Heart right ventricle (tissue), 16 donors: ENCODE results near the gene IQCB1. TPM values are rescaled to one million over a fixed set of nuclear protein-coding genes. Genes with fewer than 3 reads are reported as not detected.

Experiments
- ATAC-seq, 8 donors: fragments of 200-7000 bp; cut with Tn5 transposase; one replicate each; pipeline ENCODE4 v1.9.1; 2020; ENCODE audit warnings: mild to moderate bottlenecking in 8 of 8, moderate library complexity in 8 of 8, moderate number of reproducible peaks in 1 of 8
- DNase-seq, 2 donors: peaks; one replicate each; pipeline ENCODE4 v3.0.0-alpha.2; 2020
- H3K27ac ChIP-seq, 10 donors: fragments of 200-600 bp; sonication (generic) in 2 of 10; one replicate each; pipeline versions ENCODE4 v1.5.0 to v1.8.0; 2020 to 2022; ENCODE audit warnings: mild to moderate bottlenecking in 3 of 10
- H3K27me3 ChIP-seq, 7 donors: fragments of 200-600 bp; one replicate each; pipeline ENCODE4 v1.8.0; 2021 to 2022; ENCODE audit warnings: mild to moderate bottlenecking in 2 of 7
- H3K36me3 ChIP-seq, 9 donors: fragments of 200-600 bp; sonication (generic) in 1 of 9; one replicate each; pipeline versions ENCODE4 v1.5.0 to v1.8.0; 2020 to 2022; ENCODE audit warnings: mild to moderate bottlenecking in 2 of 9
- H3K4me1 ChIP-seq, 9 donors: fragments of 200-600 bp; sonication (generic) in 1 of 9; one replicate each; pipeline versions ENCODE4 v1.5.0 to v1.8.0; 2020 to 2022; ENCODE audit warnings: mild to moderate bottlenecking in 4 of 9
- H3K4me3 ChIP-seq, 10 donors: fragments of 200-600 bp; sonication (generic) in 2 of 10; one replicate each; pipeline versions ENCODE4 v1.5.0 to v1.8.0; 2020 to 2022; ENCODE audit warnings: mild to moderate bottlenecking in 7 of 10, moderate library complexity in 2 of 10
- H3K9me3 ChIP-seq, 11 donors: fragments of 200-600 bp in 10 of 11; sonication (generic) in 2 of 11; one replicate each; pipeline versions ENCODE4 v1.5.0 to v1.8.0; 2013 to 2022; ENCODE audit warnings: mild to moderate bottlenecking in 2 of 11, control low read depth in 1 of 11, moderate library complexity in 1 of 11
- WGBS, 2 donors: extraction: QIAGEN DNeasy Blood & Tissue Kit; methylation state at CpG; one replicate each; pipeline ENCODE4 v1.1.7; 2013; ENCODE audit warnings: inconsistent platforms in 1 of 2; 5-methylcytosine and 5-hydroxymethylcytosine counted together
- intact Hi-C, 10 donors: fragments of 100-400 bp; cut with DNase I; formaldehyde crosslinking; loops; one replicate each; pipeline versions ENCODE4 v1.11.1 to v1.14.2; 2022
- polyA plus RNA-seq, 2 donors: library from polyadenylated mRNA; stranded (reverse); fragments of 200-250 nt; gene quantifications; one replicate each; pipeline ENCODE4 v1.2.3, GENCODE V29; 2013
- total RNA-seq, 10 donors: library from RNA; stranded (reverse); fragmentation: NEBNext Ultra II Directional in 3 of 10; extraction: Animal tissue kit (Norgen Biotek cat#: 25700) in 3 of 10; gene quantifications; one replicate each; pipeline versions ENCODE4 v1.2.1 to v1.2.4, GENCODE V29; 2021 to 2023
- TF ChIP-seq, protein P1 (sequence below), 9 donors: fragments of 200-600 bp; sonication (generic) in 2 of 9; IDR thresholded peaks; one replicate each; pipeline versions ENCODE4 v1.5.0 to v1.8.0; 2021 to 2022; ENCODE audit warnings: antibody characterized with exemption in 9 of 9, mild to moderate bottlenecking in 5 of 9, moderate library complexity in 1 of 9
- donor health status: Arrhythmogenic right ventricular cardiomyopathy.
- donor health status: ischemic (EF 13 %, LVEDD 7.1; RV severe dilation, severe dysfunction).
- donor health status: healthy with polysubstance abuse.
- donor health status: DM: no; HTN: yes; CAD: no.
- donor health status: DM: no; HTN: no; CAD: no.
- donor health status: ischemic (EF 25% LVEDD 6.9; RV normal size, moderate dysfunction).
- donor health status: ischemic (EF 25% LVEDD 5.7; RV mildly dilated, moderate dysfunction).
- donor health status: healthy.
- donor health status: DM: yes; HTN: yes; CAD: no.
- donor health status: Ischemic cardiomyopathy.
- donor health status: ischemic (EF 35%, LVEDD 5.7; RV mildly dilated, moderate dysfunction).
- donor health status: nonischemic (EF 11% LVEDD 7.7; RV severe dilation, severe dysfunction).
- donor health status: DM: yes; HTN: yes; CAD: no.
- donor health status: PGD.
- donor health status: ischemic (EF 29% LVEDD 5.4; RV normal size, mild dysfunction).
- donor health status: nonischemic (EF 23%, LVEDD 6.1; RV moderate dilation, normal function).

IQCB1 gene
- total and polyA plus RNA-seq, 12 donors = 4.9 to 9.9 (median 7.1) TPM

DNA sequence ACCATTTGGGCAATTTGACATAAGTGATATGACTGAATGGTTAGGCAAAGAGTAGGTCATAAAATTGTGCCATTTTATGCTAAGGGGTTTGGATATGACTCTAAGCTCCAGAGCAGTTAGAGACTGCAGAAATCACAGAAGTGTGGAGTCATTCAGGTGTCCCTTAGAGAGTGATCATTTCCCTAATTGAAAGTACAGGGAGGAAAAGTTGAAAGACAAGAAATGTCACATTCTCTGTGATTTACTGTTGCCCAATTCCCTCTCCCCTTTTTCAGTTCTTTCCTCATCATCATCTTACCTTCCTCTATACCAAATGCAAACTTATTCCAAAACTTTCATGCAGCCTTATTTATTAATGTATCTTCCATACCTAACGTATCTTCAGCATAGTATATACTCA lies 82.6 kb downstream of the IQCB1 start:
- Histone ChIP-seq H3K4me1 (peaks cover 12 to 28% (median 22%) of the 10 kb centered on the region in 9 donors), H3K36me3 (no peaks in the 10 kb centered on the region)
- intact Hi-C loops = loop anchor here in 3 of 10 donors (5.0 to 10.0 kb wide), 2 partner anchors 80 to 207 kb away; partner anchors contain the start of gene POLQ (in 2 of the 3)

DNA sequence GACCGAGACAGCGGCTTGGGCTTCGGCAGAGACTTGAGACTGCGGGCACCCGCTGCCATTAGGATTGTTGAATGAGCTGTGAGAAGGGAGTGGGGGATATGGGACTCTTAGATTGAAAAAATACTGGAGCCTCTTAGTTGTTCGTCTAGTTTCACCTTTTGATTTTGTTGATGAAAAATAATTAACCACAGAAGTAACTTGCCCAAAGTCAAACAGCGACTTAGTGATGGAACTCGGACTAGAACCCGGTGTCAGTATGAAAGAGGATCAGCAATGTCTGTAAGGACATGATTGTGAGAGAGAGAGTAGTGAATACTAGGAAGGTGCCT lies 84.8 kb downstream of the IQCB1 start:
- H3K36me3 ChIP-seq = no peaks in the 10 kb centered on the region
- peak overlapping the region; percentile 33 to 94 (median 82) for H3K4me3 ChIP-seq
- DNase-seq (no peak), ATAC-seq (no peak)
- peak overlapping the region in 9 of 10 donors; percentile 76 to 95 (median 91) for H3K27ac ChIP-seq
- WGBS, 2 donors = 1 to 2% methylated on average over 9 of the region's 9 CpGs
- intact Hi-C loops = loop anchor here in 3 of 10 donors (5.0 to 10.0 kb wide), 2 partner anchors 82 to 205 kb away; partner anchors contain the start of gene POLQ (in 2 of the 3)
- no peaks in the 10 kb centered on the region for H3K9me3 ChIP-seq
- TF ChIP-seq, protein P1, sequence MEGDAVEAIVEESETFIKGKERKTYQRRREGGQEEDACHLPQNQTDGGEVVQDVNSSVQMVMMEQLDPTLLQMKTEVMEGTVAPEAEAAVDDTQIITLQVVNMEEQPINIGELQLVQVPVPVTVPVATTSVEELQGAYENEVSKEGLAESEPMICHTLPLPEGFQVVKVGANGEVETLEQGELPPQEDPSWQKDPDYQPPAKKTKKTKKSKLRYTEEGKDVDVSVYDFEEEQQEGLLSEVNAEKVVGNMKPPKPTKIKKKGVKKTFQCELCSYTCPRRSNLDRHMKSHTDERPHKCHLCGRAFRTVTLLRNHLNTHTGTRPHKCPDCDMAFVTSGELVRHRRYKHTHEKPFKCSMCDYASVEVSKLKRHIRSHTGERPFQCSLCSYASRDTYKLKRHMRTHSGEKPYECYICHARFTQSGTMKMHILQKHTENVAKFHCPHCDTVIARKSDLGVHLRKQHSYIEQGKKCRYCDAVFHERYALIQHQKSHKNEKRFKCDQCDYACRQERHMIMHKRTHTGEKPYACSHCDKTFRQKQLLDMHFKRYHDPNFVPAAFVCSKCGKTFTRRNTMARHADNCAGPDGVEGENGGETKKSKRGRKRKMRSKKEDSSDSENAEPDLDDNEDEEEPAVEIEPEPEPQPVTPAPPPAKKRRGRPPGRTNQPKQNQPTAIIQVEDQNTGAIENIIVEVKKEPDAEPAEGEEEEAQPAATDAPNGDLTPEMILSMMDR (IDR thresholded peaks at IDR 0.05) = no peak
- no peaks in the 10 kb centered on the region for H3K27me3 ChIP-seq
- peaks cover 12 to 42% (median 31%) of the 10 kb centered on the region in 9 donors for H3K4me1 ChIP-seq

More for the DNA sequence above, 82.6 kb downstream of the IQCB1 start:
- Histone ChIP-seq H3K27me3 (no peaks in the 10 kb centered on the region), H3K27ac (no peak overlapping the region), H3K4me3 (no peak overlapping the region), H3K9me3 (no peaks in the 10 kb centered on the region)
- DNase-seq = no peak
- WGBS, 2 donors = 83 to 86% methylated on average over 1 of the region's 1 CpG
- no peak for ATAC-seq
- TF ChIP-seq, protein P1 (IDR thresholded peaks at IDR 0.05) = no peak

DNA sequence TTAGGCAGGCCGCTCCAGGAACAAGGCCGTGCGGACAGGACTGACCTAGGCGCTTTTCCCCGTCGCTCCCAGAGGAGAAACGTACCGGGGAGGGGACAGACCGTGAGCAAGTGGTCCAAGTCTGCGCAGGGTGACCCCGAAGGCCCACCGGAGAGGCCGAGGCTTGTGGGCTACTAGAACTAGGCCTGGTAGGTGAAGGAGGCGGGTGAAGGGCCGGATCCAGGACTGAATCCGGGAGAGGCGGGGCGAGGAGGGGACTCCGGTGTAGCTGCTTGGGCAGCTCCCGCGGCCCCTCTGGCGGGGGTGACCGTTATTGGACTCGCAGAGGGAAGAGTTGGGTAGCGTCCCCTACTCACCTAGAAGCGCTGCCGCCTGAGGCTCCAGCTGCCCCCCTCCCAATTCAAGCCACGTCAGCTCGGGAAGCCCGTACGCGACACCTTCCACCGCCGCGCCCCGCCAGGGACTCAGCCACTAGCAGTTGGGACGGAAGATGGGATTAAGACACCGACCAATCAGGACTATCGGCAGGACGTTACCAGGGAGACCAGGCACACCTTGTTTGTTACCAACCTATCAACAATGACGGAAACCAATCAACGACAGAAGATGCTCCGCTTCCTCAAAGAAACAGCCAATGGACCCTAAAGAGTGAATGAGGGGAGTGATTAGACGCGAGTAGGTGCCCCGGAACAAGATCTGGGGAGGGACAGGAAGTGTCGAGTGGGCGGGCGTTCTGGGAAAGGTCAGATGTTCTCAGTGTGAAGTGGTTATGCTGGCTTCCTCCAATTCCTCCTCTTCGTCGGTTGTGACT lies 85.4 kb downstream of the IQCB1 start, which contains the start of gene GOLGB1:
Gene GOLGB1 (minus strand): TSS at position 466 of the 811 bp plus-strand sequence. CDS start 18,770 bp downstream, outside the sequence.
- Histone ChIP-seq H3K27ac (peak within 1 kb of the TSS; percentile 76 to 96 (median 92)), H3K27me3 (no peaks in the 10 kb centered on the region), H3K36me3 (no peaks in the 10 kb centered on the region), H3K9me3 (no peaks in the 10 kb centered on the region), H3K4me3 (peak within 1 kb of the TSS; percentile 68 to 94 (median 83)), H3K4me1 (peaks cover 12 to 48% (median 34%) of the 10 kb centered on the region in 9 donors)
- TF ChIP-seq, protein P1 (IDR thresholded peaks at IDR 0.05) = peak in 2 of 9 donors; percentile 9 to 20
- intact Hi-C loops = loop anchor here in 3 of 10 donors (5.0 to 10.0 kb wide), 3 partner anchors 83 to 205 kb away; partner anchors contain the start of gene POLQ (in 3 of the 3)
- ATAC-seq (peak; percentile 97 to 99 (median 99)), DNase-seq (peak; percentile 88 to 97)
- WGBS, 2 donors = 0% methylated on average over 51 of the region's 51 CpGs

DNA sequence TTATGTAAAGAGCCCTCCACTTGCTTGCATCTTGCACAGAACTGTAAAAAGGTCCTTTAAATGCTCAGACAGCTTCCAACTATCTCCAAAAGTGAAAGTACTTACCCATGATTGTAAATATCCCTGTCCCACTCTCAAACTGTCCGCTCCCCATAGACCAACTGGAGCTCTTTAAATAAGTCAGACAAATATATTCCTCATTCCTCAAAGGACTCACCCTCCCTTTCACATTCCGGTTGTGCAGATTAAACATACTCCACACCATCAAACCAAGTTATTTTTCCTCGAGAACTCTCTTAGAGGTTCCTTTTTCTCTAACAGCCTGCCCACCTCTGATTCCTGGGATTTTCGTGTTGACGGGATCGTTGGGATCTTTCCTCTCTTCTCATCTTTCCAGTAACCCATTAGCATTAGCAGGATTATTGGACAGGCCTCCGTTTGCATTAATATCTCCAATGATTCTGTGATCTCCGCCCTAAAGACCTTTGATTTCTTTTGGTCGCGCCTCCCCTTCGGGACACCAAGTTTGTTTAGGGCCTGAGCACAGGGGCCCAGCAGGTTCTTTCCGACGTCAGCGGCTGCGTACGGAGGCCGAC lies 86.1 kb downstream of the IQCB1 start:
- Histone ChIP-seq H3K36me3 (no peaks in the 10 kb centered on the region), H3K4me3 (peak overlapping the region; percentile 68 to 94 (median 83)), H3K27me3 (no peaks in the 10 kb centered on the region), H3K9me3 (no peaks in the 10 kb centered on the region), H3K27ac (peak overlapping the region; percentile 76 to 96 (median 92)), H3K4me1 (peaks cover 12 to 49% (median 35%) of the 10 kb centered on the region in 9 donors)
- DNase-seq (no peak), ATAC-seq (peak in 7 of 8 donors; percentile 50 to 81 (median 74))
- TF ChIP-seq, protein P1 (IDR thresholded peaks at IDR 0.05) = no peak
- intact Hi-C loops = loop anchor here in 1 of 10 donors (5.0 kb wide), 1 partner anchor 201 kb away; the partner anchor contains the start of gene POLQ
- 1% methylated on average over 17 of the region's 17 CpGs for WGBS, 2 donors
